Mucosa of descending colon (tissue), 3 donors: Measurements from ENCODE around the gene SYTL2. TPM values are rescaled to one million over a fixed set of nuclear protein-coding genes. Genes with fewer than 3 reads are reported as not detected.
A peak's percentile ranks its signal among the peaks of the same experiment; 100 is the strongest.
"Not testable (repeated sequence)": the region's sequence is repeated elsewhere in the genome, so short reads cannot be mapped to it uniquely, and the experiment has no call there.

Source experiments
- ATAC-seq: fragments of 200-7000 bp; cut with Tn5 transposase; one replicate; pipeline ENCODE4 v1.9.1; 2020; ENCODE audit warnings: mild to moderate bottlenecking, moderate library complexity
- DNase-seq, 3 donors: peaks; one replicate each; pipeline ENCODE4 v3.0.0-alpha.2; 2020
- H3K36me3 ChIP-seq: fragments of 200-600 bp; one replicate; pipeline ENCODE4 v1.8.0; 2021; ENCODE audit warnings: low read depth, mild to moderate bottlenecking
- H3K4me1 ChIP-seq: fragments of 200-600 bp; one replicate; pipeline ENCODE4 v1.8.0; 2021; ENCODE audit warnings: low read depth, mild to moderate bottlenecking
- H3K4me3 ChIP-seq: fragments of 200-600 bp; one replicate; pipeline ENCODE4 v1.8.0; 2021; ENCODE audit warnings: mild to moderate bottlenecking
- H3K9me3 ChIP-seq: fragments of 200-600 bp; one replicate; pipeline ENCODE4 v1.8.0; 2021; ENCODE audit warnings: mild to moderate bottlenecking
- CTCF ChIP-seq: fragments of 200-600 bp; IDR thresholded peaks from one replicate; pipeline ENCODE4 v1.8.0; 2022; ENCODE audit warnings: antibody characterized with exemption, mild to moderate bottlenecking
- intact Hi-C, 2 donors: fragments of 100-400 bp; cut with DNase I in 1 of 2; cut with micrococcal nuclease in 1 of 2; formaldehyde crosslinking; loops; one replicate each; pipeline versions ENCODE4 v1.11.0 to v1.11.1; 2022; cut with DNase I, micrococcal nuclease
- total RNA-seq, 3 donors: library from RNA; stranded (reverse); fragmentation: NEBNext Ultra II Directional in 2 of 3; extraction: Animal tissue kit (Norgen Biotek cat#: 25700) in 2 of 3; gene quantifications; one replicate each; pipeline versions ENCODE4 v1.2.1 to v1.2.4, GENCODE V29; 2021 to 2023
- donor health status: DM: no; HTN: no; CAD: no; lungs with moderate emphysema.
- donor health status: DM: no; HTN: no; CAD: no.
- donor health status: DM: no; HTN: yes; CAD: no.

Gene SYTL2
- total RNA-seq, 3 donors from 2014 or later, result 150 to 502 (median 282) TPM

GRCh38 chr11:85854557-85855340 is 43.8 kb upstream of the SYTL2 start:
- ATAC-seq, result peak; percentile 100
- no peaks in the 10 kb centered on the region for H3K36me3 ChIP-seq
- H3K4me3 ChIP-seq, result no peak overlapping the region
- DNase-seq, result peak; percentile 93 to 98 (median 94)
- TF ChIP-seq CTCF, result peak; percentile 96
- H3K9me3 ChIP-seq, result no peaks in the 10 kb centered on the region
- intact Hi-C loops, result loop anchor here in 1 of 2 donors (10.0 kb wide), 1 partner anchor 360 kb away; no protein-coding TSS in a partner anchor
- peaks cover 7% of the 10 kb centered on the region for H3K4me1 ChIP-seq

DNA sequence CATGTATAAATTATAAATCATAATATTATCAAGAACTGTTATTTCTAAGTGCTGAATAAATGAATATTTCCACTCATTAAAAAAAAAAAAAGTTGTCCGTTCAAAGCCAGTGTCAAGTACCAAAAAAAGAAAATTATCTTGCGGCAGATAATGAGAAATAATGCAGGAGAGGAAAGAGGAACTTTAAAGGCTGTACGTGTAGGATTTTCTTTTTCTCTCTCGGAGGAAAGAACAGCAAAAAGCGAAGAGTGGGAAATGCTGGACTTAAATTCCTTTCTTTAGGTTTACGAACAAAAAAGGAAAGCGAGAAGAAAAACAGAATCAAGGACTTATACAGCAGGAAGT is 43.2 kb upstream of the SYTL2 start:
- H3K4me1 ChIP-seq, result peaks cover 7% of the 10 kb centered on the region
- H3K36me3 ChIP-seq, result no peaks in the 10 kb centered on the region
- ATAC-seq, result no peak
- intact Hi-C loops, result loop anchor here in 1 of 2 donors (10.0 kb wide), 1 partner anchor 361 kb away; no protein-coding TSS in a partner anchor
- H3K4me3 ChIP-seq, result no peak overlapping the region
- DNase-seq, result no peak
- no peaks in the 10 kb centered on the region for H3K9me3 ChIP-seq
- no peak for TF ChIP-seq CTCF

GRCh38 chr11:85853541-85853940 is 42.6 kb upstream of the SYTL2 start:
- H3K36me3 ChIP-seq, ATAC-seq, H3K9me3 ChIP-seq, H3K4me3 ChIP-seq, DNase-seq, H3K4me1 ChIP-seq: not testable (repeated sequence)
- intact Hi-C loops, result loop anchor here in 1 of 2 donors (10.0 kb wide), 1 partner anchor 361 kb away; no protein-coding TSS in a partner anchor

GRCh38 chr11:85852754-85853153 is 41.8 kb upstream of the SYTL2 start:
- not testable (repeated sequence) for H3K9me3 ChIP-seq, H3K4me3 ChIP-seq, DNase-seq, H3K36me3 ChIP-seq, ATAC-seq, H3K4me1 ChIP-seq
- intact Hi-C loops, result loop anchor here in 1 of 2 donors (10.0 kb wide), 1 partner anchor 362 kb away; no protein-coding TSS in a partner anchor

- ATAC-seq (no peak), DNase-seq (no peak)
- intact Hi-C loops, result no loop called here
- no peaks in the 10 kb centered on the region for H3K36me3 ChIP-seq
- no peaks in the 10 kb centered on the region for H3K9me3 ChIP-seq
- H3K4me1 ChIP-seq, result no peaks in the 10 kb centered on the region
- H3K4me3 ChIP-seq, result no peak overlapping the region
- TF ChIP-seq CTCF, result no peak
Observed at GRCh38 chr11:85848556-85848955, 37.6 kb upstream of the SYTL2 start.

- intact Hi-C loops, result no loop called here
- DNase-seq (no peak), ATAC-seq (no peak)
- no peak overlapping the region for H3K4me3 ChIP-seq
- no peaks in the 10 kb centered on the region for H3K4me1 ChIP-seq
- H3K36me3 ChIP-seq, result no peaks in the 10 kb centered on the region
- H3K9me3 ChIP-seq, result no peaks in the 10 kb centered on the region
- TF ChIP-seq CTCF, result no peak
Observed at GRCh38 chr11:85848006-85848405, 37.1 kb upstream of the SYTL2 start.
